A549 (cell line): Measurements from ENCODE around the gene DNAAF2. TPM values are rescaled to one million over a fixed set of nuclear protein-coding genes. Genes with fewer than 3 reads are reported as not detected.

Source experiments
- ATAC-seq, 2 experiments: fragments of 200-7000 bp in 1 of 2; fragments of >200 bp in 1 of 2; cut with Nextera tagmentation in 1 of 2; cut with Tn5 transposase in 1 of 2; 3 replicates each; pipeline versions ENCODE4 v1.8.0 to v1.9.1; 2018 to 2020; ENCODE audit warnings: mild to moderate bottlenecking in 1 of 2, moderate library complexity in 1 of 2
- CTCF ChIA-PET: fragments of 300-600 bp; sonication (Branson Sonifier 250); formaldehyde crosslinking; extraction: SDS; loops from one replicate; lab custom pipeline; 2021; ENCODE audit warnings: antibody characterized with exemption, inconsistent platforms; lab: Yijun Ruan, JAX
- POLR2A ChIA-PET: fragments of 350-600 bp; formaldehyde crosslinking; extraction: SDS; loops from one replicate; lab custom pipeline; 2021; ENCODE audit warnings: antibody characterized with exemption, inconsistent platforms; lab: Yijun Ruan, JAX
- DNase-seq, 2 experiments: peaks; one replicate each; pipeline versions ENCODE4 v3.0.0 to v3.0.0-alpha.2; 2011 to 2016; ENCODE audit warnings: low read depth in 1 of 2, low spot score in 1 of 2
- FAIRE-seq: peaks from 2 replicates; lab custom pipeline; 2011; peaks lifted over from hg19 to GRCh38; lab: Jason Lieb, UNC
- H3K27ac ChIP-seq, 2 experiments: fragments of >200 bp; sonication (Bioruptor Twin); formaldehyde crosslinking; 3 replicates each; pipeline ENCODE4 v1.5.1; 2016 to 2017
- H3K4me1 ChIP-seq: fragments of >200 bp; sonication (Bioruptor Twin); formaldehyde crosslinking; 3 replicates; pipeline ENCODE4 v1.6.1; 2016
- H3K4me2 ChIP-seq: fragments of >200 bp; sonication (Bioruptor Twin); formaldehyde crosslinking; 3 replicates; pipeline ENCODE4 v1.6.1; 2016
- H3K4me3 ChIP-seq: fragments of >200 bp; sonication (Bioruptor Twin); formaldehyde crosslinking; 3 replicates; pipeline ENCODE4 v1.5.1; 2016
- H3K9me3 ChIP-seq: fragments of >200 bp; sonication (Bioruptor Twin); formaldehyde crosslinking; 3 replicates; pipeline ENCODE4 v1.6.1; 2016
- CBX2 ChIP-seq: fragments of 200-600 bp; sonication (generic); IDR thresholded peaks from 2 replicates; pipeline ENCODE4 v1.6.1; 2016; ENCODE audit warnings: low read depth, mild to moderate bottlenecking, borderline replicate concordance
- CBX8 ChIP-seq: fragments of 200-600 bp; sonication (generic); IDR thresholded peaks from 2 replicates; pipeline ENCODE4 v1.6.1; 2016
- EHF ChIP-seq: fragments of 250-450 bp; sonication (Bioruptor Pico); IDR thresholded peaks from 2 replicates; pipeline ENCODE4 v1.5.0; 2020; ENCODE audit warnings: mild to moderate bottlenecking
- EHMT2 ChIP-seq: fragments of 200-600 bp; sonication (generic); IDR thresholded peaks from 2 replicates; pipeline ENCODE4 v1.6.1; 2016; ENCODE audit warnings: antibody characterized with exemption, low read depth, mild to moderate bottlenecking, moderate library complexity
- ELK1 ChIP-seq: fragments of 150-350 bp; IDR thresholded peaks from 2 replicates; pipeline ENCODE4 v1.6.1; 2014; ENCODE audit warnings: low read depth, mild to moderate bottlenecking, low read length
- EP300 ChIP-seq, 2 experiments: fragments of >200 bp; sonication (Bioruptor Twin); formaldehyde crosslinking; IDR thresholded peaks; 2 replicates in 1 of 2; 3 replicates in 1 of 2; pipeline ENCODE4 v1.6.1; 2016 to 2017
- FOSB ChIP-seq: fragments of 250-450 bp; sonication (Bioruptor Pico); IDR thresholded peaks from 2 replicates; pipeline ENCODE4 v1.5.0; 2020; ENCODE audit warnings: mild to moderate bottlenecking, moderate library complexity
- FOSL2 ChIP-seq, 2 experiments: fragments of 450-650 bp in 1 of 2; fragments of >200 bp in 1 of 2; sonication (Bioruptor Twin) in 1 of 2; formaldehyde crosslinking; IDR thresholded peaks; 2 replicates each; pipeline versions ENCODE4 v1.5.0 to v1.6.1; 2016 to 2020; ENCODE audit warnings: mild to moderate bottlenecking in 1 of 2, moderate library complexity in 1 of 2
- FOXS1 ChIP-seq: fragments of 250-450 bp; sonication (Bioruptor Pico); IDR thresholded peaks from 2 replicates; pipeline ENCODE4 v1.5.0; 2020; ENCODE audit warnings: mild to moderate bottlenecking, moderate library complexity
- GATA3 ChIP-seq: IDR thresholded peaks from 2 replicates; pipeline ENCODE4 v1.6.1; 2012; ENCODE audit warnings: borderline replicate concordance
- HDAC2 ChIP-seq: fragments of 200-600 bp; sonication (generic); IDR thresholded peaks from 2 replicates; pipeline ENCODE4 v1.6.1; 2016
- HEYL ChIP-seq: fragments of 250-450 bp; sonication (Bioruptor Pico); IDR thresholded peaks from 2 replicates; pipeline ENCODE4 v1.8.0; 2021; ENCODE audit warnings: mild to moderate bottlenecking, moderate library complexity
- HOXA7 ChIP-seq: fragments of 250-450 bp; sonication (Bioruptor Pico); IDR thresholded peaks from 2 replicates; pipeline ENCODE4 v1.5.0; 2020; ENCODE audit warnings: mild to moderate bottlenecking, moderate library complexity
- HOXB13 ChIP-seq: fragments of 250-450 bp; sonication (Bioruptor Pico); IDR thresholded peaks from 2 replicates; pipeline ENCODE4 v1.5.0; 2020; ENCODE audit warnings: low read depth, mild to moderate bottlenecking, moderate library complexity
- KDM1A ChIP-seq: fragments of 200-600 bp; sonication (generic); IDR thresholded peaks from 2 replicates; pipeline ENCODE4 v1.6.1; 2016; ENCODE audit warnings: low read depth, mild to moderate bottlenecking
- MAFK ChIP-seq: fragments of 450-650 bp; IDR thresholded peaks from 2 replicates; pipeline ENCODE4 v1.6.1; 2014; ENCODE audit not compliant: partially characterized antibody
- MYC ChIP-seq: IDR thresholded peaks from 2 replicates; pipeline ENCODE4 v1.6.1; 2012; ENCODE audit warnings: mild to moderate bottlenecking, inconsistent platforms, low read length, improper control_type of control experiment, borderline replicate concordance
- NPAS2 ChIP-seq: fragments of 250-450 bp; sonication (Bioruptor Pico); IDR thresholded peaks from 2 replicates; pipeline ENCODE4 v1.8.0; 2022; ENCODE audit warnings: mild to moderate bottlenecking, moderate library complexity, borderline replicate concordance
- POLR2A ChIP-seq: IDR thresholded peaks from 2 replicates; pipeline ENCODE4 v1.6.1; 2012; ENCODE audit warnings: mild to moderate bottlenecking, low read length
- POLR2AphosphoS2 ChIP-seq: conservative IDR thresholded peaks from 2 replicates; pipeline ENCODE4 v1.6.1; 2012; ENCODE audit warnings: low read length, improper control_type of control experiment, inconsistent platforms
- RAD21 ChIP-seq, 2 experiments: fragments of >200 bp in 1 of 2; sonication (Bioruptor Twin) in 1 of 2; formaldehyde crosslinking in 1 of 2; IDR thresholded peaks in 1 of 2; conservative IDR thresholded peaks in 1 of 2; 2 replicates in 1 of 2; 3 replicates in 1 of 2; pipeline ENCODE4 v1.6.1; 2012 to 2018; ENCODE audit warnings: inconsistent platforms in 1 of 2
- RARB ChIP-seq: fragments of 250-450 bp; sonication (Bioruptor Pico); IDR thresholded peaks from 2 replicates; pipeline ENCODE4 v1.8.0; 2021; ENCODE audit warnings: mild to moderate bottlenecking, moderate library complexity
- RCOR1 ChIP-seq: fragments of 150-350 bp; IDR thresholded peaks from 2 replicates; pipeline ENCODE4 v1.6.1; 2014; ENCODE audit warnings: antibody characterized with exemption, low read length, low read depth
- RFX5 ChIP-seq: fragments of 450-650 bp; IDR thresholded peaks from 2 replicates; pipeline ENCODE4 v1.7.1; 2014; ENCODE audit warnings: antibody characterized with exemption, mild to moderate bottlenecking, moderate library complexity
- RNF2 ChIP-seq: fragments of 200-600 bp; sonication (generic); IDR thresholded peaks from 2 replicates; pipeline ENCODE4 v1.6.1; 2016; ENCODE audit warnings: low read depth, mild to moderate bottlenecking, antibody characterized with exemption, moderate library complexity, borderline replicate concordance
- SREBF2 ChIP-seq: fragments of 450-650 bp; IDR thresholded peaks from 2 replicates; pipeline ENCODE4 v1.6.1; 2014; ENCODE audit warnings: mild to moderate bottlenecking, moderate library complexity
- TP53 ChIP-seq: fragments of 250-450 bp; sonication (Bioruptor Pico); IDR thresholded peaks from 2 replicates; pipeline ENCODE4 v1.5.0; 2021; ENCODE audit warnings: mild to moderate bottlenecking, moderate library complexity
- USF2 ChIP-seq: fragments of 450-650 bp; IDR thresholded peaks from 2 replicates; pipeline ENCODE4 v1.6.1; 2014; ENCODE audit warnings: antibody characterized with exemption
- ZC3H11A ChIP-seq: fragments of 450-650 bp; IDR thresholded peaks from 2 replicates; pipeline ENCODE4 v1.6.1; 2014; ENCODE audit warnings: antibody characterized with exemption, mild to moderate bottlenecking
- ZFP36 ChIP-seq: fragments of 450-650 bp; IDR thresholded peaks from 2 replicates; pipeline ENCODE4 v1.6.1; 2014; ENCODE audit warnings: borderline replicate concordance; ENCODE audit not compliant: partially characterized antibody
- WGBS: methylation state at CpG from one replicate; pipeline ENCODE4 v1.1.6; 2017; ENCODE audit errors: missing lambda C conversion rate; 5-methylcytosine and 5-hydroxymethylcytosine counted together
- polyA plus RNA-seq, 4 experiments: library from polyadenylated mRNA; depleted of rRNA in 3 of 4; stranded (reverse); fragments of >200 nt; fragmentation: RNase III in 1 of 4; extraction: RNeasy Plus Mini Kit Qiagen cat#74134 plus additional on column Dnase treatment in 1 of 4; gene quantifications; 2 replicates in 3 of 4; 3 replicates in 1 of 4; pipeline ENCODE4 v1.2.3, GENCODE V29; 2011 to 2017
- TF ChIP-seq, protein P1 (sequence below): fragments of >200 bp; sonication (Bioruptor Twin); formaldehyde crosslinking; IDR thresholded peaks from 2 replicates; pipeline ENCODE4 v1.6.1; 2016
- TF ChIP-seq, protein P2 (sequence below): IDR thresholded peaks from 2 replicates; pipeline ENCODE4 v1.6.1; 2012
- TF ChIP-seq, protein P3 (sequence below): fragments of >200 bp; sonication (Bioruptor Twin); formaldehyde crosslinking; IDR thresholded peaks from 3 replicates; pipeline ENCODE4 v1.6.1; 2016
- TF ChIP-seq, protein P4 (sequence below): fragments of 200-600 bp; sonication (generic); IDR thresholded peaks from 2 replicates; pipeline ENCODE4 v1.6.1; 2016; ENCODE audit warnings: antibody characterized with exemption, mild to moderate bottlenecking, moderate library complexity

DNAAF2 gene
- polyA plus RNA-seq, 2 of the 4 experiments (the other 2 are of a cell fraction), result 12.1 to 14.1 TPM

- Histone ChIP-seq H3K4me3 (peak within 1 kb of the TSS; percentile 64), H3K27ac (peak within 1 kb of the TSS; percentile 86 to 96), H3K9me3 (no peaks in the 10 kb centered on the region), H3K4me2 (peak within 1 kb of the TSS; percentile 82), H3K4me1 (peaks cover 30% of the 10 kb centered on the region)
- DNase-seq (peak; percentile 93 to 99), FAIRE-seq (peak; percentile 32), ATAC-seq (peak; percentile 86 to 89)
- CTCF ChIA-PET, result interaction anchor here (0.9 to 2.5 kb wide), 10 partner anchors 9 to 125 kb away, joined by 3 to 18 read pairs (median 5); partner anchors contain the start of gene LRR1
- POLR2A ChIA-PET, result interaction anchor here (0.6 to 3.1 kb wide), 13 partner anchors 8 to 267 kb away, joined by 3 to 50 read pairs (median 3); partner anchors contain the start of genes KLHDC2, LRR1, MGAT2 and NEMF
- WGBS, result 2% methylated on average over 48 of the region's 55 CpGs
- TF ChIP-seq, protein P1, sequence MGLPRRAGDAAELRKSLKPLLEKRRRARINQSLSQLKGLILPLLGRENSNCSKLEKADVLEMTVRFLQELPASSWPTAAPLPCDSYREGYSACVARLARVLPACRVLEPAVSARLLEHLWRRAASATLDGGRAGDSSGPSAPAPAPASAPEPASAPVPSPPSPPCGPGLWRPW, result no peak
- TF ChIP-seq CBX2 (no peak), HOXA7 (CRISPR knock-in tag) (no peak; the same call in 1 of the 2 replicates), RARB (CRISPR knock-in tag) (no peak), RFX5 (0 out of 2 replicates have a peak, but pooled peaks have one; percentile 56), HEYL (CRISPR knock-in tag) (no peak), EP300 (IDR thresholded peaks at IDR 0.05) (no peak), EHMT2 (no peak), HDAC2 (no peak), ZC3H11A (no peak), ZFP36 (no peak), SREBF2 (peak; percentile 89), MYC (peak; percentile 90), GATA3 (no peak), EHF (CRISPR knock-in tag) (no peak), HOXB13 (CRISPR knock-in tag) (no peak), CBX8 (no peak), KDM1A (no peak), MAFK (peak; percentile 44), POLR2A (peak; percentile 78), ELK1 (no peak), TP53 (CRISPR knock-in tag) (peak; percentile 28; the same call in 1 of the 2 replicates), RNF2 (no peak), NPAS2 (CRISPR knock-in tag) (no peak), FOSL2 (IDR thresholded peaks at IDR 0.05) (0 out of 2 replicates have a peak, but pooled peaks have one; percentile 14), FOSL2 (CRISPR knock-in tag; IDR thresholded peaks at IDR 0.05) (peak; percentile 98), USF2 (no peak), POLR2AphosphoS2 (no peak), RCOR1 (no peak), FOSB (CRISPR knock-in tag) (no peak), RAD21 (conservative IDR thresholded peaks at IDR 0.05 in 1 of 2, IDR thresholded peaks at IDR 0.05 in 1 of 2) (no peak), FOXS1 (CRISPR knock-in tag) (no peak)
- TF ChIP-seq, protein P2, sequence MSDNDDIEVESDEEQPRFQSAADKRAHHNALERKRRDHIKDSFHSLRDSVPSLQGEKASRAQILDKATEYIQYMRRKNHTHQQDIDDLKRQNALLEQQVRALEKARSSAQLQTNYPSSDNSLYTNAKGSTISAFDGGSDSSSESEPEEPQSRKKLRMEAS, result peak; percentile 92
- TF ChIP-seq, protein P3, sequence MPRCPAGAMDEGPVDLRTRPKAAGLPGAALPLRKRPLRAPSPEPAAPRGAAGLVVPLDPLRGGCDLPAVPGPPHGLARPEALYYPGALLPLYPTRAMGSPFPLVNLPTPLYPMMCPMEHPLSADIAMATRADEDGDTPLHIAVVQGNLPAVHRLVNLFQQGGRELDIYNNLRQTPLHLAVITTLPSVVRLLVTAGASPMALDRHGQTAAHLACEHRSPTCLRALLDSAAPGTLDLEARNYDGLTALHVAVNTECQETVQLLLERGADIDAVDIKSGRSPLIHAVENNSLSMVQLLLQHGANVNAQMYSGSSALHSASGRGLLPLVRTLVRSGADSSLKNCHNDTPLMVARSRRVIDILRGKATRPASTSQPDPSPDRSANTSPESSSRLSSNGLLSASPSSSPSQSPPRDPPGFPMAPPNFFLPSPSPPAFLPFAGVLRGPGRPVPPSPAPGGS, result peak; percentile 95; the same call in 2 of the 3 replicates
- TF ChIP-seq, protein P4, sequence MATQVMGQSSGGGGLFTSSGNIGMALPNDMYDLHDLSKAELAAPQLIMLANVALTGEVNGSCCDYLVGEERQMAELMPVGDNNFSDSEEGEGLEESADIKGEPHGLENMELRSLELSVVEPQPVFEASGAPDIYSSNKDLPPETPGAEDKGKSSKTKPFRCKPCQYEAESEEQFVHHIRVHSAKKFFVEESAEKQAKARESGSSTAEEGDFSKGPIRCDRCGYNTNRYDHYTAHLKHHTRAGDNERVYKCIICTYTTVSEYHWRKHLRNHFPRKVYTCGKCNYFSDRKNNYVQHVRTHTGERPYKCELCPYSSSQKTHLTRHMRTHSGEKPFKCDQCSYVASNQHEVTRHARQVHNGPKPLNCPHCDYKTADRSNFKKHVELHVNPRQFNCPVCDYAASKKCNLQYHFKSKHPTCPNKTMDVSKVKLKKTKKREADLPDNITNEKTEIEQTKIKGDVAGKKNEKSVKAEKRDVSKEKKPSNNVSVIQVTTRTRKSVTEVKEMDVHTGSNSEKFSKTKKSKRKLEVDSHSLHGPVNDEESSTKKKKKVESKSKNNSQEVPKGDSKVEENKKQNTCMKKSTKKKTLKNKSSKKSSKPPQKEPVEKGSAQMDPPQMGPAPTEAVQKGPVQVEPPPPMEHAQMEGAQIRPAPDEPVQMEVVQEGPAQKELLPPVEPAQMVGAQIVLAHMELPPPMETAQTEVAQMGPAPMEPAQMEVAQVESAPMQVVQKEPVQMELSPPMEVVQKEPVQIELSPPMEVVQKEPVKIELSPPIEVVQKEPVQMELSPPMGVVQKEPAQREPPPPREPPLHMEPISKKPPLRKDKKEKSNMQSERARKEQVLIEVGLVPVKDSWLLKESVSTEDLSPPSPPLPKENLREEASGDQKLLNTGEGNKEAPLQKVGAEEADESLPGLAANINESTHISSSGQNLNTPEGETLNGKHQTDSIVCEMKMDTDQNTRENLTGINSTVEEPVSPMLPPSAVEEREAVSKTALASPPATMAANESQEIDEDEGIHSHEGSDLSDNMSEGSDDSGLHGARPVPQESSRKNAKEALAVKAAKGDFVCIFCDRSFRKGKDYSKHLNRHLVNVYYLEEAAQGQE, result no peak
Observed at GRCh38 chr14:49585803-49586672, 49.0 kb downstream of the DNAAF2 start, which contains the start of gene RPS29. RPS29 (minus strand) TSS chr14:49586380; CDS start chr14:49586346, 34 bp downstream.
